Upper lobe of right lung (tissue), 1 donor: ENCODE measurements around the gene FAM171A1. TPM values are rescaled to one million over a fixed set of nuclear protein-coding genes. Genes with fewer than 3 reads are reported as not detected.

Source experiments
- ATAC-seq: fragments of 200-7000 bp; cut with Tn5 transposase; one replicate; pipeline ENCODE4 v1.9.1; 2020; ENCODE audit warnings: mild to moderate bottlenecking, moderate library complexity
- DNase-seq: peaks from one replicate; pipeline ENCODE4 v3.0.0-alpha.2; 2020
- H3K27ac ChIP-seq: fragments of 200-600 bp; one replicate; pipeline ENCODE4 v1.8.0; 2022
- H3K27me3 ChIP-seq: fragments of 200-600 bp; one replicate; pipeline ENCODE4 v1.8.0; 2022; ENCODE audit warnings: mild to moderate bottlenecking
- H3K36me3 ChIP-seq: fragments of 200-600 bp; one replicate; pipeline ENCODE4 v1.8.0; 2022
- H3K4me1 ChIP-seq: fragments of 200-600 bp; one replicate; pipeline ENCODE4 v1.8.0; 2022
- H3K4me3 ChIP-seq: fragments of 200-600 bp; one replicate; pipeline ENCODE4 v1.8.0; 2022; ENCODE audit warnings: mild to moderate bottlenecking
- H3K9me3 ChIP-seq: fragments of 200-600 bp; one replicate; pipeline ENCODE4 v1.8.0; 2022
- CTCF ChIP-seq: fragments of 200-600 bp; IDR thresholded peaks from one replicate; pipeline ENCODE4 v1.8.0; 2022; ENCODE audit warnings: antibody characterized with exemption
- intact Hi-C: fragments of 100-400 bp; cut with DNase I; formaldehyde crosslinking; loops from one replicate; pipeline ENCODE4 v1.11.0; 2022
- total RNA-seq: library from RNA; stranded (reverse); fragmentation: NEBNext Ultra II Directional; extraction: Animal tissue kit (Norgen Biotek cat#: 25700); gene quantifications from one replicate; pipeline ENCODE4 v1.2.1, GENCODE V29; 2021
- donor health status: DM: no; HTN: yes; CAD: no; lungs with severe emphysema.

Gene FAM171A1
- total RNA-seq, 1 donor from 2014 or later: 17.3 TPM

DNA sequence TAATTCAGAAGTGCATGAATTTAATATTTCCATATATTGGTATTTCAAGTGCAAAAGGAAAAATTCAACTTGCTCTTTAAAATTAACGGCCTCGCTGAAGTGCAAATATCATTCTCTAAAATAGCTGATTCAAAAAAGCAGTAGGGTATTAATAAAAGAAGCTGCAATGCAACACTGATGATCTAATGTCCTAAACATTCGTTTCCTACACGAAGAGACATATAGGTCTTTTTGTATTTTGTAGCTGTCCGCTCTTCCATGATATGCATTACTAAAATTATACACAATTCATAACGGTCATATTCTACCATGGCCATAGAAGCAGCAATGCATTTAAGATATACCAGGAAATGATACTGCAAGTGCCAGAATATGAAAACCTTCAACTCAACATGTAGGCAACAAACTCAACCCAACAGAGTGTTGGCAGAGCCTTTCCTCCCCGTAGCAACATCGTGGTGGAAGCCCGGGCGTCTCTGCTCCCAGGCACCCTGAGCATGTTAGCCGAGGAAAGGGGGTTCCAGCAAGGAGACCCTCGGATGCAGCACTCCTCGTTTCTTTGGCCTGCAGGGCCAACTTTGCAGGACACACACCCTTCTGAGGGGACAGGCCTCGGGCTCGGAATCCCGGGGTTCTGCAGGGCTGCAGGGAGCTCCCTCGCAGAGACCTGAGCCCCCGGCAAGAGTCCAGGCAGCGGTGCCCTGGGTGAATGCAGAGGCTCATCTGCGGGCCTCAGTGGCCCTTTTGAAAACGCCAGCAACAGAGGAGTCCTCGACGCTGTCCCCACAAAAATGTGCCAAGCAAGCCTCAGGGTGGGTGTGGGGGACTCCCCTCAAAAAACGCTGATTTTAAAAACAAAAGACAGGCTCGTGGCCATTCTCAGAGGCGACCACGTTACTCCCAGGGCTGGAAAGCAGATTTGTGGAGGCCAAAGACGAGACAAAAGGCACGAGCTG lies 1.6 kb downstream of the FAM171A1 start:
- Histone ChIP-seq H3K36me3 (no peaks in the 10 kb centered on the region), H3K4me3 (peak overlapping the region; percentile 63), H3K27ac (peak overlapping the region; percentile 68), H3K27me3 (peaks cover 7% of the 10 kb centered on the region), H3K9me3 (no peaks in the 10 kb centered on the region), H3K4me1 (no peaks in the 10 kb centered on the region)
- ATAC-seq (no peak), DNase-seq (no peak)
- TF ChIP-seq CTCF: no peak
- intact Hi-C loops: no loop called here

DNA sequence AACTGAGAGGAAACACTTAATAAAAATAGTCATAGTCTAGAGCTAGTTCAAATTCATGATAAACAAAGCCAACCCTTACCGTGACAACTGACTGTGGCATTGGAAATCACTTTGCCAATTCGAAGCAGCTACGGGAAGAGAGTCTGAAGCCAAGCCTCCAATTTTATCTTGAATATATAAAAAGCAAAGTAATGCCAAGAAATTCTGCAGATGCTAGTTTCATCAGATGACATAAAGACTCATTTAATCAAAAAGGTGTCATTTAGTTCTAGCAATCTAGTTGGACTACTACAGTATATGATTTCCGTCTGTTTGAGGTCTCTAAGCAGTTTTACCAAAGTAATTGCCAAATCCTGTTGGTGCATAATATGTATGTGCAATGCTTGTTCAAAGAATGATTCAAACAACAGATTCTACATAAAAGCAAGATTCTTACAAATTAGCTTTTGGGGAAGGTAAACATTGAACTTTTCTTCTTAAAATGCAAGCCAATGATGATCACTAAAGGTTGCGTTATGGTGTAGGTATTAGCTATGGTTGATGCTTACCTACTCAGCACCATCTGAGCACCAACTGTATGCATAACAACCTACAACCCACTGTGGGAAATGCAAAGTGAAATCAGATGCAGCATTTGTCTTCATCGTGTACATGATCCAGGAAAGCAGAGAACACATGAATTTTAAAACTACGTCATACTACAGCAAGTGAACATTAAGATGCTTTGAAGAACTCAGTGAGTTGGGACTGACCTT lies 2.8 kb downstream of the FAM171A1 start:
- intact Hi-C loops: no loop called here
- ATAC-seq (no peak), DNase-seq (no peak)
- no peak for TF ChIP-seq CTCF
- Histone ChIP-seq H3K36me3 (no peaks in the 10 kb centered on the region), H3K27me3 (peaks cover 7% of the 10 kb centered on the region), H3K4me3 (no peak overlapping the region), H3K4me1 (no peaks in the 10 kb centered on the region), H3K27ac (no peak overlapping the region), H3K9me3 (no peaks in the 10 kb centered on the region)

DNA sequence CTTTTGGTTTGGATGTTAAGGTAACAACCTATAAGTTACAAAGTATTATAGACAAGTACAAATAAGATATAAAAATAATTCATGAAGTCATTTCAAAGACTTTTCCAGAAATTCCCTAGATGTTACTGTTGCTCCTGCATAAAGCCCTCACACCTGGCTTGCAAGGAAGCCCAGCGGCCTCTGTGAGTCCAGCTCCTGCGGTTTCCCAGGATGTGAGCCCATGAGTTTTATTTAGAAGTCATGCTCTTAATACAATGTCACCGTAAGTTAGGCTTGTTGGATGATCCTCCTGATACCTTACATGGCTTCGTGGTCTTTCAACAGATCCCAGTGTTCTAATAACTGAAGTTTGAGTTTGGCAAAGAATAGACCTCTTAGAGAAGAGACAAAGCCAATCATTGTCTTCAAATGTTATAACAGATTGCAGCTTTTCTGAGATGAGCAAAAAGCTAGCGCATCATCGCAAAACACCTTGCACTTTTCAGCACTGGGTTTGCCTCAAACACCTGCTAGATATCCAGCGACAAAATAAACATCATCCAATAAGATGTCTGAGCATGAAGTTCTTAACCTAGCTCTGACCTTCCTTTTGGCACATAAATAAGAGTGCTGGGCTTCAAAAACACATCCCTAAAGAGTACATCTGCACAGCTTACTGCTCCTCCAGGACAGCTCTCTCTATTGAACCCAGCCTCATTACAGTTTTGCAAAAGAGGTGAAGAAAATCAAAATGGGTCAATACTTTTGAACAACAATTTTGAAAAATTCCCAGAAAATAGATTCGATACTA lies 3.6 kb downstream of the FAM171A1 start:
- no peaks in the 10 kb centered on the region for H3K9me3 ChIP-seq
- ATAC-seq (no peak), DNase-seq (no peak)
- H3K36me3 ChIP-seq: no peaks in the 10 kb centered on the region
- H3K4me3 ChIP-seq: no peak overlapping the region
- H3K27me3 ChIP-seq: no peaks in the 10 kb centered on the region
- intact Hi-C loops: no loop called here
- TF ChIP-seq CTCF: no peak
- H3K27ac ChIP-seq: no peak overlapping the region
- H3K4me1 ChIP-seq: no peaks in the 10 kb centered on the region

GRCh38 chr10:15365692-15366091 lies 5.4 kb downstream of the FAM171A1 start:
- TF ChIP-seq CTCF: no peak
- no peak for DNase-seq
- no peak for ATAC-seq
- intact Hi-C loops: no loop called here
- H3K27me3 ChIP-seq: no peaks in the 10 kb centered on the region
- no peak overlapping the region for H3K27ac ChIP-seq
- no peaks in the 10 kb centered on the region for H3K4me1 ChIP-seq
- no peak overlapping the region for H3K4me3 ChIP-seq
- no peaks in the 10 kb centered on the region for H3K9me3 ChIP-seq
- no peaks in the 10 kb centered on the region for H3K36me3 ChIP-seq

DNA sequence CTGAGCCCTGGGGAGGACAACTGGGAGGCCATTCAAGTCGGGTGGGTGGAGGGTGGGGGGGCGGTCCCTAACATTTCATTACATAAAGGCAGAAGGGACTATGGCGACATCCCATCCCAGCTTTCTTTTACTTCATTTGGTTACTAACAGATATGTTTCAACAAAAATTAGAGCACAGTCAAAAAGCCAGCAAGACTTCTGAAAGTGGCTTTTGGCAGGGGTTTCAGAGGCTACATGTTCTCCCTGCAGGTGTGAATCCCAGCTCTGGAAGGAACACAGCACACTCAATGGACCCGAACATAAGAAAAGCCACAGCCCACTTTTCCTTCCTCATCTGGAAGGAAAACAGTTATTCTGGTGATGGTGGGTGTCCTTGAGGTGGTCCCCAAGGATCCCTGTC lies 7.1 kb downstream of the FAM171A1 start:
- Histone ChIP-seq H3K36me3 (no peaks in the 10 kb centered on the region), H3K9me3 (no peaks in the 10 kb centered on the region), H3K4me1 (no peaks in the 10 kb centered on the region), H3K4me3 (no peak overlapping the region), H3K27me3 (no peaks in the 10 kb centered on the region), H3K27ac (no peak overlapping the region)
- ATAC-seq (no peak), DNase-seq (no peak)
- intact Hi-C loops: no loop called here
- TF ChIP-seq CTCF: no peak
